GM12864 (cell line): ENCODE measurements around the gene DSCAM.

Source experiments
- DNase-seq: peaks from one replicate; pipeline ENCODE4 v3.0.0-alpha.2; 2011; ENCODE audit warnings: low read depth
- H3K4me3 ChIP-seq: 2 replicates; pipeline ENCODE4 v1.5.1; 2011; ENCODE audit warnings: mild to moderate bottlenecking, low read depth, low read length, control low read depth
- TF ChIP-seq, protein P1 (sequence below): IDR thresholded peaks from 2 replicates; pipeline ENCODE4 v1.5.1; 2011; ENCODE audit warnings: low read depth, mild to moderate bottlenecking, moderate library complexity, low read length, control low read depth, inconsistent platforms; ENCODE audit errors: missing control alignments

The DSCAM gene

DNA sequence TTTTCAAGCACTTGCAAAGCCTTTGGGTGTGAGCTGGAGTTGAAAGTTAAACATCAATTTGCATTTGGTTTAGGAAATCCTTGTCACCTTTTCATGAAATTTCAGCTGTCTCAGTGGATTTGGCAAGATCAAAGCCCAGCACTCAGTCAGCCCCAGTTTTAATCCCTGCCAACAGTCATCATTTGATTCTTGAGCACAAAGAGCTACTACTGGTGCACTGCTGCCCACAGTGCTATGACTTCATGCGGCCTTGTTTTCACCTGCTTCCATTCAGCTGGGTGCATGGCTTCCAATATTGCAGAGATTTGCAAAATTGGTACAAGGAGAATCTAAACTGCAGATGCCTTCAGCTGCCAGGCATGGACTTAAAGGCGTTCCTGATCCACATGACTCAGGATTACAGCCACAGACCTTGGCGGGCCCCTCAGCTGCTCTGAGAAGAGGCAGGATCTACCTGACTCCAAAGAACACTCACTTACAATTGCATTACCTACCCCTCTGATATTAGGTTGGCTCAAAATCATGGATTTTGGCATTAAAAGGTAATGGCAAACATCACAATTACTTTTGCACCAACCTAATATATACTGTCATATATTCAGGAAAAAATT lies 259.1 kb downstream of the DSCAM start:
- DNase-seq = no peak
- no peak overlapping the region for H3K4me3 ChIP-seq
- TF ChIP-seq, protein P1, sequence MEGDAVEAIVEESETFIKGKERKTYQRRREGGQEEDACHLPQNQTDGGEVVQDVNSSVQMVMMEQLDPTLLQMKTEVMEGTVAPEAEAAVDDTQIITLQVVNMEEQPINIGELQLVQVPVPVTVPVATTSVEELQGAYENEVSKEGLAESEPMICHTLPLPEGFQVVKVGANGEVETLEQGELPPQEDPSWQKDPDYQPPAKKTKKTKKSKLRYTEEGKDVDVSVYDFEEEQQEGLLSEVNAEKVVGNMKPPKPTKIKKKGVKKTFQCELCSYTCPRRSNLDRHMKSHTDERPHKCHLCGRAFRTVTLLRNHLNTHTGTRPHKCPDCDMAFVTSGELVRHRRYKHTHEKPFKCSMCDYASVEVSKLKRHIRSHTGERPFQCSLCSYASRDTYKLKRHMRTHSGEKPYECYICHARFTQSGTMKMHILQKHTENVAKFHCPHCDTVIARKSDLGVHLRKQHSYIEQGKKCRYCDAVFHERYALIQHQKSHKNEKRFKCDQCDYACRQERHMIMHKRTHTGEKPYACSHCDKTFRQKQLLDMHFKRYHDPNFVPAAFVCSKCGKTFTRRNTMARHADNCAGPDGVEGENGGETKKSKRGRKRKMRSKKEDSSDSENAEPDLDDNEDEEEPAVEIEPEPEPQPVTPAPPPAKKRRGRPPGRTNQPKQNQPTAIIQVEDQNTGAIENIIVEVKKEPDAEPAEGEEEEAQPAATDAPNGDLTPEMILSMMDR = no peak

DNA sequence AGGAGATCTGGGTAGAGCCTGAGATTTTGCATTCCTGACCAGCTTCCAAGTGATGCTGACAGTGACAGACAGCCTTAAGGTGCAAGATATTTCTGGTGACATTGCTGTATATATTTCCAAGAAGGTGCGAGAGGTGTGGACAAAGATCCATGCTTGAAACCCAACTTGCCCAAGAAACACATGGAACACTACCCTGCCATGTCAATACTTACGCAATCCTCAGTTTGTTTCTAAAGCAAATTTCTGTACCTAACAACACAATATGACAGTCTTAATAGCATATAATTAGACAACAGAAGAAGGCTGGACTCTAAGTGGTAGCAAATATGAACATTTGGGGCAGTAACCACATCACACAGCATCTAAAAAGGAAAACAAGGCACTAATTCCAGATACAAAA lies 260.4 kb downstream of the DSCAM start:
- DNase-seq = no peak
- no peak overlapping the region for H3K4me3 ChIP-seq
- TF ChIP-seq, protein P1 = no peak

DNA sequence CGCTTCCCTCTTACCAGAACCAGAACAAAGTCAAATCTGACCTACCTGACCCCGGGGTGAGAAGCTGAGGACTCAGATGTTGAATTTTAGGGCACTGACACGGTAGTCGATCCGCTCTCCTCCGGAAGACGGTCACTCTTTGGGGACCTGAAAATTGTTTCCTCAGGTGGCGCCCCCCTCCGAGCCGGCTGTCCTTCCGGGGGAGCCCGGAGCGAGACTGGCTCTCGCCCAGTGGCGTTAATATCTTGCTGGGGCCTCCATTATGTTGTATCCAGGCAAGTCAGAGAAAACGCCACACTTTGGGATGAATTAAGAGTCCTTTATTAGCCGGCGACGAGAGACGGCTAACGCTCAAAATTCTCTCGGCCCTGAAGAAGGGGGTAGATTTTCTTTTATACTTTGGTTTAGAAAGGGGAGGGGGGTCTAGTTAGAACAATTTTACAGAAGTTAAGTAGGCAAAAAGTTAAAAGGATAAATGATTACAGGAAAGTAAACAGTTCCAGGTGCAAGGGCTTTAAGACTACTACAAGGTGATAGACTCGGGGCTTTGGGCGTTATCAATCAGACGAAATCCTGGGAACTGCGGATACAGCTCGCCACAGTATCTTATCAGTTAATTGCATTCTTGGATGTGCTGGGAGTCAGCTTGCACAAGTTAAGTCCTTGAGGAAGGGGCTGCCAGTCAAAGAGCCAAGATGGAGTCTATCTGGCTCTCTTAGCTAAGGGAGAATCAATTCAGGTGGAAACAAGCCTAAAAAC lies 269.5 kb downstream of the DSCAM start:
- H3K4me3 ChIP-seq = no peak overlapping the region
- no peak for DNase-seq
- TF ChIP-seq, protein P1 = no peak

DNA sequence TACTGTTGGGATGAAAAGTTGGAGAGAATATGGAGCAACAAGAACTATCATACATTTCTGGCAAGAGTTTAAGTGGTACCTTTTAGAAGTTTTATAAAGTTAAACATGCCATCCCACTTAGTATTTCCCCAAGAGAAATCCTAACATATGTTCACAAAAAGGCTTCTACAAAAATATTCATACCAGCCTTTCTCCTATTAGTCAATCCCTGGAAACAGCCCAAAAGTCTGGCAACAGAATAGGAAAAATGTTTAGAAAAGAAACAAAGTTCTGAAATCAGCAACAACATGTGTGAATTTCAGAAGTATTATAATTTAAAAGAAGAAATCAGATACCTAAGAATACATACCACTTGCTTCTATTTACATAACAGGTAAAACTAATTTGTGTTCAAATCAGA lies 271.0 kb downstream of the DSCAM start:
- no peak for DNase-seq
- no peak overlapping the region for H3K4me3 ChIP-seq
- TF ChIP-seq, protein P1 = no peak

DNA sequence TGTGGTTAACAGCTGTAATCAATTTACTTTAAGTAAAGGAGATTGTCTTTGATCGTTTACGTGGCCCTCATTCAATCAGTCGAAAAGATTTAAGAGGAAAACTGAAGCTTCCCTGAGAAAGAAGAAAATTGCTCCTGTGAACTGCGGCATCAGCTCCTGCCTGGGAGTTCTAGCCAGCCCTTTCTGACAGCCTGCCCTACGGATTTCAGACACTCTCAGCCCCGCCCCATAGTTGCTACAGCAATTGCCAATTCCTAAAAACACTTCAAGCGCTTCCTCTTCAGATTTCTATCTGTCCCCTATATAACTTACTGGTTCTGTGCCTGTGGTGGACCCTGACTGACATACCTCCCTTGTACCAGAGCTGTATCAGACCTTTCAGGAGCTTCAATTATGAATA lies 277.6 kb downstream of the DSCAM start:
- TF ChIP-seq, protein P1 = no peak
- no peak for DNase-seq
- no peak overlapping the region for H3K4me3 ChIP-seq

DNA sequence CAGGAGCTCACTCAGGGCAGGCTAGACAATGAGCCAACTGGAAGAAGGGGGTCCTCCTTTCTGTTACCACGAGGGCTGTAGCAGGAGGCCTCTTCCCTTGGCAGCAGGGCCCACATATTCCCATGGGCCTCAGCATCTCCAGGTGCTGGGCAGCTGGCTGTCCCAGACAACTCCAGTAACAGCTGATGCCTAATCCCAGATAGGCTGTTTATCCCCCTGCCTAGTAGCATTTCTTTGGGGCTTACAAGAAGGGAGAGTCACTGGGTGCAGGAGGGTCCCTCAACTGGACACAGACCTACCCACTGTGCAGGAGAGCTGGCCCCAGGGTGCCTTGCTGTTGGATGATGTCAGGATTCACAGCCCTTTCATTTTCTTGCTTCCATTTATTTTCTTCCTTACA lies 278.2 kb downstream of the DSCAM start:
- no peak for DNase-seq
- H3K4me3 ChIP-seq = no peak overlapping the region
- TF ChIP-seq, protein P1 = no peak

DNA sequence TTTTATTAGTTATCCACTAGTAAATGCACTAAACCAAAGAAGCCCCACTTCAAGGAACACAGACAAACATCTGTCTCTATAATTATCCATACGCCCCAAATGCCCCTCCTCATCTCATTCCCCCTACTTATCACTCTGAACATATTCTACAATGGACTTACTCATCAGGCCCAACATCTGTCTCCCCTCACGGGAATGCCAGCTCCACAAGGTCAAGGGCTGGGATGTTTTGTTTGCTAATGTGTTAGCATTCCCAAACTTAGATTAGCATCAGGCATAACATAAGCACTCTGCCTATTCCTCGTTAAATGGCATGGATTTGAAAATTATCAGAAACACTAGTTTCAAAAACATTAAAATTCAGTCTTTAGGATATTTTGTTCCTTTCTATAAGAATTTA lies 279.5 kb downstream of the DSCAM start:
- no peak for DNase-seq
- H3K4me3 ChIP-seq = no peak overlapping the region
- TF ChIP-seq, protein P1 = no peak
